Measurements from ENCODE around the gene C1QTNF1.

The C1QTNF1 gene, protein sequence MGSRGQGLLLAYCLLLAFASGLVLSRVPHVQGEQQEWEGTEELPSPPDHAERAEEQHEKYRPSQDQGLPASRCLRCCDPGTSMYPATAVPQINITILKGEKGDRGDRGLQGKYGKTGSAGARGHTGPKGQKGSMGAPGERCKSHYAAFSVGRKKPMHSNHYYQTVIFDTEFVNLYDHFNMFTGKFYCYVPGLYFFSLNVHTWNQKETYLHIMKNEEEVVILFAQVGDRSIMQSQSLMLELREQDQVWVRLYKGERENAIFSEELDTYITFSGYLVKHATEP

DNA sequence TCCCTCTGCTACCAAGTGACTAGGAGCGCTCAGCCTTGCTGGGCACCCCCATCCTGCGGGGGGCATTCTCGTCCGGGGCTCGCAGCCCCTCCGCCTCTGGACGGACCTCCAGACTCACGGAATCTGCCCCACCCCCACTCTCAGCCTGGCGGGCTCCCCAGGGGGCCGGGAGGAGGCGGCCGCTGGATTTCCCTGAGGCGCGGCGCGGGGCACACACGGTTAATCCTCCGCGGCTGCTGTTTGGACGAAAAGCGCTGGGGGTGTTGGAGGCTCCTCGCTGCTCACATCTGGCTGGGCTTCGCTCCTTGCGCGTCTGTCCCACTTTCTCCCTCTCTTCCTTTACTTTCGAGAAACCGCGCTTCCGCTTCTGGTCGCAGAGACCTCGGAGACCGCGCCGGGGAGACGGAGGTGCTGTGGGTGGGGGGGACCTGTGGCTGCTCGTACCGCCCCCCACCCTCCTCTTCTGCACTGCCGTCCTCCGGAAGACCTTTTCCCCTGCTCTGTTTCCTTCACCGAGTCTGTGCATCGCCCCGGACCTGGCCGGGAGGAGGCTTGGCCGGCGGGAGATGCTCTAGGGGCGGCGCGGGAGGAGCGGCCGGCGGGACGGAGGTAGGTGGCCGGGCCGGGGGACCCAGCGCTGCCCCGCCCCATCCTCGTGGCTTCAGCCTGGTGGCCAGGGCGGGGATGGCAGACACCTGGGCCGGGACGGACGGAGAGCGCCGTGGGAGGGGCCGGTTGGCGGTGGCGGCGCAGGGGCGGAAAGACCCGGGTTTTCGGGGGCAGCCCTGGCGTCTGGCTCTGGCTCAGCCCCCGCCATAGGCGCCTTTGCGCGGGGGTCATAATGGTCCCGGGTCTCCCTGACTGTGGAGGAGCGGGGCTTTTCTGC lies at the start of gene C1QTNF1:
TSS of gene C1QTNF1 (plus strand) at position 284 of the 886 bp plus-strand sequence. CDS start 19,800 bp downstream, outside the sequence.
- DNase-seq (ENCODE audit: low read depth, low spot score) = no peak
- TF ChIP-seq, protein P1, sequence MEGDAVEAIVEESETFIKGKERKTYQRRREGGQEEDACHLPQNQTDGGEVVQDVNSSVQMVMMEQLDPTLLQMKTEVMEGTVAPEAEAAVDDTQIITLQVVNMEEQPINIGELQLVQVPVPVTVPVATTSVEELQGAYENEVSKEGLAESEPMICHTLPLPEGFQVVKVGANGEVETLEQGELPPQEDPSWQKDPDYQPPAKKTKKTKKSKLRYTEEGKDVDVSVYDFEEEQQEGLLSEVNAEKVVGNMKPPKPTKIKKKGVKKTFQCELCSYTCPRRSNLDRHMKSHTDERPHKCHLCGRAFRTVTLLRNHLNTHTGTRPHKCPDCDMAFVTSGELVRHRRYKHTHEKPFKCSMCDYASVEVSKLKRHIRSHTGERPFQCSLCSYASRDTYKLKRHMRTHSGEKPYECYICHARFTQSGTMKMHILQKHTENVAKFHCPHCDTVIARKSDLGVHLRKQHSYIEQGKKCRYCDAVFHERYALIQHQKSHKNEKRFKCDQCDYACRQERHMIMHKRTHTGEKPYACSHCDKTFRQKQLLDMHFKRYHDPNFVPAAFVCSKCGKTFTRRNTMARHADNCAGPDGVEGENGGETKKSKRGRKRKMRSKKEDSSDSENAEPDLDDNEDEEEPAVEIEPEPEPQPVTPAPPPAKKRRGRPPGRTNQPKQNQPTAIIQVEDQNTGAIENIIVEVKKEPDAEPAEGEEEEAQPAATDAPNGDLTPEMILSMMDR (IDR thresholded peaks at IDR 0.05; ENCODE audit: low read depth, low read length) = no peak
- in situ Hi-C loops (cut with HindIII; ENCODE audit: low sequenced_read_pairs) = no loop called here
- H3K4me3 ChIP-seq (ENCODE audit: low read depth, low read length) = peak within 1 kb of the TSS; percentile 52

DNA sequence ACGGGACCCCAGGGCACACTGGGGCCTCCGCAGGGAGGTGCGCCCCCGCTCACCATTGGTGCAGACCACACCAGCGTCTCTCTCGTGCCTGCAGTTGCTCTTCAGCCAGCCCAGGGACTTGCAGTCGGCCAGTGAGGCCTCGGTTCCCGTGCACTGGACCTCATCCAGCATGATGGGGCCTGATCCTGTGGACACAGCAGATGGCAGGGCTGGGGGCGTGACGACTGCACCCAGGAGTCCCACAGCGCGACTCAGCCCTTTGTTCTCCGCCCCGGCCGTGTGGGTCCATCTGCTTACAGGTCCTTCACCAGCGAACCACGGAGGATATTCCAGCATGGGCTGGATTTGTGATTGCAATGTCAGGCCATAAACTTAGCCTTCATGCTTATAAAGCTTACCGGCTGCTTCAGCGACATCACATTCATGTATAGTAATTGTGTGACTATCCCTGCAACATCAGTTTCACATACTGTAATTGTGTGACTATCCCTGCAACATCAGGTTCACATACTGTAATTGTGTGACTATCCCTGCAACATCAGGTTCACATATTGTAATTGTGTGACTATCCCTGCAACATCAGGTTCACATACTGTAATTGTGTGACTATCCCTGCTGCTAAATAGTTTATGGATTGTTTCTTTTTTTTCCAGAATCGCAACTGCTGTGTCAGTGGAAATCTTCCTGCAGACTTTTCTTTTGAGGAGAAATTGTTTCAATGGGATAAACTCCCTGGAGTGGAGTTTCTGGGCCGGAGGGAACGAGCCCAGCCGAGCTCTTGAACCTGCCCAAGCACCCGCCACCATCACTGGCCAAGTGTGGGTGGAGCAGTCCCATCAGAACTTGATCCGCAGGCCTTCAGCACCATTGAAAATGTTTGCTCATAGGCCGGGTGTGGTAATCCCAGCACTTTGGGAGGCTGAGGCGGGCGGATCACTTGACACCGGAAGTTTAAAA lies 49.1 kb upstream of the C1QTNF1 start:
- peak; percentile 75 for DNase-seq (ENCODE audit: low read depth, low spot score)

DNA sequence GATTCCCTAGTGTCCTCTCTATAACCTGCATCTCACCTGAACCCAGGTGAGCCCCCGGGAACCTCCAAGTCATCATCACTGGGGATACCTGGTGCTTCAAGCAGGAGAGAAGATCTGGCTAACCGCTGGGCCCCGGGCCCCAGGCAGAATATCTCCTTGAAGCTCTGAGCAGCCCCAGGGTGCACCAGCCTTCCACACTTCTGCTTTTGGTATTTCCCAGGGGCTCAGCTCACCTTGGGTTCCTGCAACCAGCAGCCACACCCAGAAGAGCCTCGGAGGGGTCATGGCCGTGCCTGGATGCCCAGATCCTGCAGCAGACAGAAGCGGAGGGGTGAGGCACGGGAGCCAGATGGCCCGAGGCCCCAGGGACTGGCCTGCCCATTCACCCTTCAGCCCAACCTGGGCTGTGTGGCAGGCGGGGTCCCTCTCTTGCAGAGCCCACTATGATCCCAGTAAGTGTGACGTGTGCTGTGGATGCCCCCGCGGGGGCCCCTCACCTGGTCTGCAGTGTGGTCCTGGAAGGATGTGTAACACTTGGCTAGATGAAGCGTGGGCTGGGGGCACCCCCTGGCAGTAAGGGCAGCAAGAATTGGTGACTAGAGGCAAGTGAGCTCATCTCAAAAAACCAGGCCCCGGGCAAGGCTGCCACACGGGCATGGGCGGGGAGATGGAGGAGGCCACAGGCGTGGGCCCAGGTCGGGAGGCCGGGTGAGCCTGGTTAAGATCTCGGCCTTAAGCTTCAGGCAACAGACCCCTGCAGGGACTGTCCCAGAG lies 46.9 kb upstream of the C1QTNF1 start:
- no peak overlapping the region for H3K4me3 ChIP-seq (ENCODE audit: low read depth, low read length)
- in situ Hi-C loops (cut with HindIII; ENCODE audit: low sequenced_read_pairs) = no loop called here

More for the DNA sequence above, 49.1 kb upstream of the C1QTNF1 start:
- no peak overlapping the region for H3K4me3 ChIP-seq (ENCODE audit: low read depth, low read length)
- in situ Hi-C loops (cut with HindIII; ENCODE audit: low sequenced_read_pairs) = no loop called here
- TF ChIP-seq, protein P1 (IDR thresholded peaks at IDR 0.05; ENCODE audit: low read depth, low read length) = no peak

DNA sequence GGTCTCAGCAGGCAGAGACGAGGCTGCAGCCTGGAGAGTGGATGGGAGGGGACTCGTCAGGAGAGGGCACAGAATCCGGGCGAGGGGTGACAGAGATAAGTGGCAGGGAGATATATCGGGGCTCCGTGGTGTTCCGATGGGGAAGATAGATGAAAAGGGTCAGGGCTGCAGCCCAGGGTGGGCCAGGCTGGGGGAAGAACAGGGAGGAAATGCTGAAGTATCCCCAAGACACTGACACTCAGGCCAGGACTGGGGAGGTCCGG lies 46.4 kb upstream of the C1QTNF1 start:
- TF ChIP-seq, protein P1 (IDR thresholded peaks at IDR 0.05; ENCODE audit: low read depth, low read length) = no peak
- H3K4me3 ChIP-seq (ENCODE audit: low read depth, low read length) = no peak overlapping the region
- in situ Hi-C loops (cut with HindIII; ENCODE audit: low sequenced_read_pairs) = no loop called here
- no peak for DNase-seq (ENCODE audit: low read depth, low spot score)

More for the DNA sequence above, 46.9 kb upstream of the C1QTNF1 start:
- DNase-seq (ENCODE audit: low read depth, low spot score) = no peak
- TF ChIP-seq, protein P1 (IDR thresholded peaks at IDR 0.05; ENCODE audit: low read depth, low read length) = no peak

DNA sequence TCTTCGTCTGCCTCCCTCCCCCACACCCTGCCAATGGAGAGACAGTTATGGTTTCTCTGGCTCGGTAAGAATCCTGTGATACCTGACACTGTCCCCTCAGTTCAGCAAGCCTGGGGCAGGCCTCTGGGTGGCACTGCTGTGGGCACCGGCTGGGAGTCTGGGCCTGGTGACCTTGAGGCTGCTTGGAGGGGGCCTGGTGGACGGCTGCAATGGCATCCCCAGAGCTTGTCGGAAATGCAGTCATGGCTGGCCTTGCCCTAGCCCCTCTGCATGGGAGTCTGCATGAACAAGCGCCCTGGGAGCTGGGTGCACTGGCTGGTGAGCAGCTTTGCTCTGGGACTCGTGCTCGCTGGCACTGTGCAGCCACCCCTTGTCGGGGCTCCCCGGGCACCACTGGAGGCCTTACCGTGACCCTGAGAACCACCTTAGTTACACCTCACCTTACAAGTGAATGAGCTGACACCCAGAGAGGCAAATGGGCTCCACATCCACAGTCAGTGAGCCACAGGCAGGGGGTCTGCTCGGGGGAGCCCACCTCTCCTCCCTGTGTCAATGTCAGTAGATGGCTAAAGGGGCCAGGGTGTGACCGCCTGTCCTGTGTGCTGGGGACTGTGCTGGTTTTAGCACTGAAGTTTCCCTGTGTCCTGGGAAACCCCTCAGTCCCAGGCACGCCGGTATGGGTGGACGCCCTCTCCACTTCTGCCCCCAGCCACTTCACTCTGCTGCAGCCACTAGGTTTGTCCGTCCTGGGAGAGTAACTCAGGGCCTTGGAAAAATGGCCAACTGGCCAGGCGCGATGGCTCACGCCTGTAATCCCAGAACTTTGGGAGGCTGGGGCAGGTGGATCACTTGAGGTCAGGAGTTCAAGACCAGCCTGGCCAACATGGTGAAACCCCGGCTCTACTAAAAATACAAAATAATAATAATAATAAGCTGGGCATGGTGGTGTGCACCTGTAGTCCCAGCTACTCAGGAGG lies 45.7 kb upstream of the C1QTNF1 start:
- no peak overlapping the region for H3K4me3 ChIP-seq (ENCODE audit: low read depth, low read length)
- in situ Hi-C loops (cut with HindIII; ENCODE audit: low sequenced_read_pairs) = no loop called here
- DNase-seq (ENCODE audit: low read depth, low spot score) = no peak
- TF ChIP-seq, protein P1 (IDR thresholded peaks at IDR 0.05; ENCODE audit: low read depth, low read length) = no peak
